Kidney capillary endothelial cell (primary cell): ENCODE measurements around the gene PROZ.
A peak's percentile ranks its signal among the peaks of the same experiment; 100 is the strongest.
"Not testable (repeated sequence)": the region's sequence is repeated elsewhere in the genome, so short reads cannot be mapped to it uniquely, and the experiment has no call there.

Experiments
- DNase-seq: peaks from one replicate; pipeline ENCODE4 v3.0.0-alpha.2; 2018; ENCODE audit warnings: low spot score

Gene PROZ

GRCh38 chr13:113157929-113158747 is at the start of gene PROZ:
PROZ (plus strand) TSS chr13:113158648; CDS start chr13:113158661, 13 bp downstream.
- no peak for DNase-seq

- no peak for DNase-seq
Observed at GRCh38 chr13:113109151-113110047, 49.0 kb upstream of the PROZ start.

- peak; percentile 31 for DNase-seq
Observed at GRCh38 chr13:113110048-113110851, 48.2 kb upstream of the PROZ start.

GRCh38 chr13:113110852-113111315 is 47.6 kb upstream of the PROZ start:
- DNase-seq = no peak

- DNase-seq = not testable (repeated sequence)
Observed at GRCh38 chr13:113111821-113112220, 46.6 kb upstream of the PROZ start.

GRCh38 chr13:113112475-113112874 is 46.0 kb upstream of the PROZ start:
- not testable (repeated sequence) for DNase-seq

- DNase-seq = no peak
Observed at GRCh38 chr13:113112893-113113845, 45.3 kb upstream of the PROZ start.

- DNase-seq = no peak
Observed at GRCh38 chr13:113113846-113114271, 44.6 kb upstream of the PROZ start.

- no peak for DNase-seq
Observed at GRCh38 chr13:113114511-113115362, 43.7 kb upstream of the PROZ start.

- DNase-seq = no peak
Observed at GRCh38 chr13:113115363-113116205, 42.9 kb upstream of the PROZ start.

- DNase-seq = no peak
Observed at GRCh38 chr13:113116206-113116800, 42.1 kb upstream of the PROZ start.

GRCh38 chr13:113116871-113117271 is 41.6 kb upstream of the PROZ start:
- no peak for DNase-seq

- no peak for DNase-seq
Observed at GRCh38 chr13:113117335-113117872, 41.0 kb upstream of the PROZ start.

GRCh38 chr13:113117911-113118260 is 40.6 kb upstream of the PROZ start:
- no peak for DNase-seq

GRCh38 chr13:113118261-113119021 is 40.0 kb upstream of the PROZ start:
- DNase-seq = no peak

- no peak for DNase-seq
Observed at GRCh38 chr13:113119166-113119821, 39.2 kb upstream of the PROZ start.

GRCh38 chr13:113119822-113120189 is 38.6 kb upstream of the PROZ start:
- no peak for DNase-seq
